Measurements from ENCODE around the gene GCC2.

- TF ChIP-seq FOXJ3 (CRISPR knock-in tag; IDR thresholded peaks at IDR 0.05) (no peak), CTCF (IDR thresholded peaks at IDR 0.05) (no peak), CHD2 (IDR thresholded peaks at IDR 0.05; ENCODE audit: low read length, partially characterized antibody) (no peak), EP300 (IDR thresholded peaks at IDR 0.05; ENCODE audit: borderline replicate concordance in 1 of 2, low read depth in 1 of 2, low read length in 1 of 2) (no peak), POLR2AphosphoS5 (IDR thresholded peaks at IDR 0.05; ENCODE audit: low read depth, low read length) (no peak)
Measured at GRCh38 chr2:108414256-108414876, 34.6 kb upstream of the GCC2 start.

Measured in SK-N-SH (cell line).